Measurements from ENCODE around the gene NCAM2.

The NCAM2 gene

GRCh38 chr21:21204366-21204996 lies 206.3 kb downstream of the NCAM2 start:
- DNase-seq (ENCODE audit: insufficient read length, low spot score) (no peak), FAIRE-seq (no peak)

DNA sequence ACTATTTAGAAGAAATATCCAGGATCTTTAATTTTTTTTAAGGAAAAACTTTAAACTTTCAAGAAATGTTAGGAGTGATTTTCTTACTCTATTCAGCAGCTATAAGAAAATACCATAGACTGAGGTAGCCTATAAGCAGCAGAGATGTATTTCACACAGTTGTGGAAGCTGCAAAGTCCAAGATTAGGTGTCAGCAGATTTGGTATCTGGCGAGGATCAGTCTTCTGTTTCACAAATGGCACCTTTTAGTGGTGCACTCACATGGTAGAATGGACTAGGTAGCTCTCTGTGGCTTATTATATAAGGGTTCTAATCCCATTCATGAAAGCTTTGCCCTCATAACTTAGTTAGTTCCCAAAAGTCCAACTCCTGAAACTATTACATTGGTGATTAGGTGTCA lies 207.4 kb downstream of the NCAM2 start:
- FAIRE-seq, result no peak

DNA sequence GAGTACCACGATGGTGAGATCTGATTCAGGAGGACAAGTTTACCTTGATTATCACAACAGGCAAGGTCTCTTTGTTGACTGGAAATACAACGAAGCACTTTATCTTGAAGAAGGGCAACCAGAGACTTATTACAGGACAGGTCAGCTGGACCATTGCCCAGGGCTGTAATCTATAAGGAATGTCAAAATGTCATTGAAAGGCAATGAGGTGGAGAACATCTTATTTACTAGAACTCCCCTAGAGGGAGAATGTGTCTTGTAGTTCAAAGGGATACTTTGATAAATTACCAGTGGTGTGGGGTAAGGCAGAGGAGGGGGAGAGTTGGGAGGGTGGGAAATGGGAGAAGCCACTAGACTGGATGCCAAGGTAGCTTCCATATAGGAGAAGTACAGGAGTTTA lies 212.3 kb downstream of the NCAM2 start:
- no peak for FAIRE-seq
- DNase-seq (ENCODE audit: insufficient read length, low spot score), result no peak

More for the DNA sequence above, 207.4 kb downstream of the NCAM2 start:
- no peak for DNase-seq (ENCODE audit: insufficient read length, low spot score)

GRCh38 chr21:21213297-21213696 lies 215.1 kb downstream of the NCAM2 start:
- DNase-seq (ENCODE audit: insufficient read length, low spot score), result no peak
- no peak for FAIRE-seq

GRCh38 chr21:21216047-21216446 lies 217.8 kb downstream of the NCAM2 start:
- DNase-seq (ENCODE audit: insufficient read length, low spot score) (no peak), FAIRE-seq (no peak)

DNA sequence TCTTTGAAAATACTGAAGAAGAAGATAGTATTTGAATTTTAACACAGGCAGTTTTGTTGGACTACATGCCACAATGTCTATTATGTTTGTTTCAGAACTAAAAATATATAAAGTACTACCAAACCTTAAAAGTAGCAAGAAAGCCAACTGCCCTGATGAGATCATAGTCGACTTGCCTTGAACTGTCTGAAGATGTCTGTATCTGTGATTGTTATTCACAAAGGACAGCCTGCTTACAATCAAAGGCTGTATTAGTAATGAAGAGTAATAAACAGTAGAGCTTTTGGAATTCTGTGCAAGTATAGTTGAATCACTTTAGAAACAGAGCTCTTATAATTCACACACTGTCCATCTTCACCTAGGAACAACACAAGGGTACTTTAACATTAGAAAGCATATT lies 228.3 kb downstream of the NCAM2 start:
- DNase-seq (ENCODE audit: insufficient read length, low spot score) (no peak), FAIRE-seq (no peak)

- DNase-seq (ENCODE audit: insufficient read length, low spot score) (no peak), FAIRE-seq (no peak)
These were observed 232.5 kb downstream of the NCAM2 start for GRCh38 chr21:21230672-21231071.

DNA sequence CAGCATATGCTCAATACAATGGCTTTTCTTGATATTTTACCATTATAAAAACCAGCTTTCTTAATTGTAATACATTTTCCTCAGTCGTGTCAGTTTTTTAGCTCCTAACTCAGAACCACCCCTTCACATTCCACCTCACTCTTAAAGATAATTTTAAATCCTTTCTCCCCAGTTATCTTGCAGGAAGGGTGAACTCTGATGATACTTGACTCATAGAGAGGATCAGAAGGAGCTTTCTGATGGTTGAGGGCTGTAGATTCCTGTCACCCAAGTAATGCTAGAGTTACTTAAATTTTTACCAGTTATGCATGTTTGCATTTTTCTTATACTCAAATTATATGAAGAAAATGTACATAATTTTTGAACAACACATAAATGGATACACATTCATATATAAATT lies 233.7 kb downstream of the NCAM2 start:
- FAIRE-seq (no peak), DNase-seq (ENCODE audit: insufficient read length, low spot score) (no peak)

GRCh38 chr21:21232320-21232719 lies 234.1 kb downstream of the NCAM2 start:
- FAIRE-seq, result no peak

GRCh38 chr21:21233051-21233450 lies 234.8 kb downstream of the NCAM2 start:
- no peak for FAIRE-seq
- DNase-seq (ENCODE audit: insufficient read length, low spot score), result no peak

More at GRCh38 chr21:21232320-21232719, 234.1 kb downstream of the NCAM2 start:
- DNase-seq (ENCODE audit: insufficient read length, low spot score), result no peak

DNA sequence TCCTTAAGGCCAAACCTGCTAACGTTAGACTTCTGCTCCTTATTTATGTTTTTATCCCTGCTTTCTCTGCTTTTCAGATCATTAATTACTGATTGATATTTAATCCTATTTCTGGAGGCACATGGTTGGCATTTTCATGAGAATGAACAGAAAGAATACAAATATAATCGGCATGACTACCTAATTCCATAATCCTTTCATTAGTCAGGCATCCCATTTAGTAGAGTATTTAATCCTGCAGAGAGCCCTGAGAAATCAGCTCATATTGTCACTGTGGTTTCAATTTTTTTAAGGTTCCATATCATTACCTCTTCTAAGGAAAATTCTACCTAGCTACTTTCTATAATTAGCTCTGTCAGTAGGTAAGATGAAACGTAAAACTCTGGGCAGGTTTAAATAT lies 238.8 kb downstream of the NCAM2 start:
- DNase-seq (ENCODE audit: insufficient read length, low spot score), result no peak
- no peak for FAIRE-seq

- no peak for FAIRE-seq
These were observed 240.6 kb downstream of the NCAM2 start for GRCh38 chr21:21238629-21239400.

DNA sequence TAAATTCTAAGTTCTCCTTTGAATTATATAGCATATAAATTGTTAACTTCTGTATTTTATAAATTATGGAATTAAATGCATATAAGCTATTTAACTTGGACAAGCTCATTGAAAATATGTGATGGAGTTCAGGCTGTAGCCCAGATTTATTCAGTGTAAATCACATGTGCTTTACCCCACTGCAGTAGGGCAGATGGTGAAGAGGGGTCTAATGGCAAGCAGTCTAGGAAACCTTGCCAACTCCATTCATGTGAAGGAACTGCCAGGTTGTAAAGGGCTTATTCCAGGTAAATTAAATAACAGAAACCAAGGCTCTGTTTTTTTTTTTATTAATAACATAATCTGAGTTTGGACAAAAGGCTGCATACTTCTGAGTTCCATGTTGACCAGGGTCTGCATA lies 243.2 kb downstream of the NCAM2 start:
- DNase-seq (ENCODE audit: insufficient read length, low spot score) (no peak), FAIRE-seq (no peak)

More at GRCh38 chr21:21238629-21239400, 240.6 kb downstream of the NCAM2 start:
- DNase-seq (ENCODE audit: insufficient read length, low spot score), result no peak

DNA sequence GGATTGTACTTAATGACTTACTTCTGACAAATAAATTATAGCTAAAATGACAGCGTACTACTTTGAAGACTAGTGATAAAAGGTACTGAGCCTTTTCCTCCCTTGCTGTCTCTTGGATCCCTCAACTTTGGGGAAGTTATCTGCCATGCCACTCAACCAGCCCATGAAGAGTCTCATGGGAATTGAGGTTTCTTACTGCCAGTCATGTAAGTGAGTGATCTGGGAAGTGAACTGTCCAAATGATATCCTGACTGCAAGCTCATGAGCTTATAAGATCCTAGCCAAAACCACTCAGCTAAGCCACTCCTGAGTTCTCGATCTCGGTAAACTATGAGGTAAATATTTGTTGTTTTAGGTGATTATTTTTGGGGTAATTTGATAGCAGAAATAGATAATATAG lies 247.8 kb downstream of the NCAM2 start:
- no peak for DNase-seq (ENCODE audit: insufficient read length, low spot score)
- no peak for FAIRE-seq

GRCh38 chr21:21247424-21247823 lies 249.2 kb downstream of the NCAM2 start:
- DNase-seq (ENCODE audit: insufficient read length, low spot score) (no peak), FAIRE-seq (no peak)

- FAIRE-seq (no peak), DNase-seq (ENCODE audit: insufficient read length, low spot score) (no peak)
These were observed 263.8 kb downstream of the NCAM2 start for GRCh38 chr21:21262048-21262447.

- DNase-seq (ENCODE audit: insufficient read length, low spot score) (no peak), FAIRE-seq (no peak)
These were observed 269.9 kb downstream of the NCAM2 start for GRCh38 chr21:21268061-21268471.

DNA sequence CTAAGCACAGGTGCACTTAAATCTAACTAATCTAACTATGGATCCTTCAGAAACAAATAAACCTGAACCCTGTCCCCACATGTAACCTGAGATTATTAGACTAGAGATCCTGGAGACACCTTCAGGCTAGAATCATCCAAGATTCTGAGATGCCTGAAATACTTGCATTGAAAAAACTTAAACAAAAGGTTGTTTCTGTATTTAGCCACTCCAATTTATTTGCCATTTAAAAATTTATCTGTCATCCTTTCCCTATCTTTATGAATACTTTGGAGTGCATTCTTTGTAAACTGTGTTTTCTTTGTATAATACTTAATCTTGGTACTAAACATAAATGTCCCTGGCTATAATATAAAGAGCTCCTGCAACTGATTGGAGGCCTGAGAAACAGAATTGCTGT lies 270.7 kb downstream of the NCAM2 start:
- FAIRE-seq (no peak), DNase-seq (ENCODE audit: insufficient read length, low spot score) (no peak)

- DNase-seq (ENCODE audit: insufficient read length, low spot score) (no peak), FAIRE-seq (no peak)
These were observed 281.1 kb downstream of the NCAM2 start for GRCh38 chr21:21279193-21279901.

DNA sequence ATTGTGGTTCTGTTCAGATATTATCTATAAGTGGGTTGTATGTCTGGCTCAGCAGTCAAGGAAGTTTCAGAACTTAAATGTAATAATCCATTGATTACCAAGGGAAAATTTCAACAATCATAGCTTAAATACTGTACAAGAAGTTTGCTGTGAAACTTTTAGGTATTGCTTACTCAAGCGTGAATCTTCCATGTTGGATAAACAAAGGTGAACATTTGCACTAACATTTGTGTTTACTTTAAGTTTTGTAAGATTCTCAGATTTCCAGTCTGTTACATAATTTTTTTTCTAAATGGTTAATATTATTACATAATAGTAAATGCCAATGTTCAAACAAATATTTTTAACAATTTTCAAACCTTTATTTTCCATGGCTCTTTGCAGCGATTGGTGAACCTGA lies 285.6 kb downstream of the NCAM2 start:
- FAIRE-seq, result no peak
- DNase-seq (ENCODE audit: insufficient read length, low spot score), result no peak

- no peak for FAIRE-seq
These were observed 288.1 kb downstream of the NCAM2 start for GRCh38 chr21:21286170-21286798.

More at GRCh38 chr21:21286170-21286798, 288.1 kb downstream of the NCAM2 start:
- DNase-seq (ENCODE audit: insufficient read length, low spot score), result no peak

Data from GM19239 (cell line).